HG02763 (cell line): ENCODE data around the gene PTN.
"Not testable (repeated sequence)": the region's sequence is repeated elsewhere in the genome, so short reads cannot be mapped to it uniquely, and the experiment has no call there.

Experiments
- ATAC-seq: cut with Tn5 transposase; IDR thresholded peaks from one replicate; pipeline ENCODE4 v1.9.1; 2021; ENCODE audit warnings: mild to moderate bottlenecking, moderate library complexity; ENCODE audit not compliant: unreplicated experiment

PTN gene

GRCh38 chr7:137181619-137182018, 161.9 kb downstream of the PTN start:
- not testable (repeated sequence) for ATAC-seq
